CD14-positive monocyte (primary cell): ENCODE results near the gene MYO16. TPM values are rescaled to one million over a fixed set of nuclear protein-coding genes. Genes with fewer than 3 reads are reported as not detected.

ENCODE experiments used
- DNase-seq, 3 donors: peaks; one replicate each; pipeline ENCODE4 v3.0.0-alpha.2; 2011 to 2022
- H2AFZ ChIP-seq: 2 replicates; pipeline ENCODE4 v1.6.0; 2012; ENCODE audit warnings: mild to moderate bottlenecking, low read depth, low read length, inconsistent platforms; ENCODE audit not compliant: insufficient read depth, poor library complexity, severe bottlenecking
- H3K27ac ChIP-seq, 2 donors: 1 replicate in 1 of 2; 2 replicates in 1 of 2; pipeline ENCODE4 v1.5.1; 2012 to 2013; ENCODE audit warnings: low read length in 2 of 2, control low read depth in 1 of 2, inconsistent platforms in 1 of 2, low read depth in 1 of 2, mild to moderate bottlenecking in 1 of 2
- H3K27me3 ChIP-seq, 2 donors: one replicate each; pipeline versions ENCODE4 v1.6.0 to v1.6.1; 2011 to 2013; ENCODE audit warnings: low read length in 2 of 2; ENCODE audit not compliant: control insufficient read depth in 2 of 2, insufficient read depth in 2 of 2
- H3K36me3 ChIP-seq, 2 donors: replicated peaks in 1 of 2; 1 replicate in 1 of 2; 2 replicates in 1 of 2; pipeline versions ENCODE4 v1.5.1 to v1.6.1; 2012 to 2013; ENCODE audit warnings: low read length in 2 of 2, control low read depth in 1 of 2, inconsistent platforms in 1 of 2, mild to moderate bottlenecking in 1 of 2; ENCODE audit not compliant: insufficient read depth in 2 of 2, control insufficient read depth in 1 of 2
- H3K4me1 ChIP-seq, 2 donors: 1 replicate in 1 of 2; 2 replicates in 1 of 2; pipeline versions ENCODE4 v1.5.1 to v1.6.1; 2012 to 2013; ENCODE audit warnings: low read length in 2 of 2, control low read depth in 1 of 2, inconsistent platforms in 1 of 2, mild to moderate bottlenecking in 1 of 2, moderate library complexity in 1 of 2; ENCODE audit not compliant: insufficient read depth in 2 of 2, control insufficient read depth in 1 of 2
- H3K4me2 ChIP-seq: replicated peaks from 2 replicates; pipeline ENCODE3; 2012; ENCODE audit warnings: low read length, moderate library complexity, mild to moderate bottlenecking; ENCODE audit not compliant: poor library complexity, severe bottlenecking; ENCODE audit errors: extremely low read depth
- H3K4me3 ChIP-seq, 3 experiments: fragments of 200-600 bp in 1 of 3; sonication (generic) in 1 of 3; replicated peaks in 1 of 3; 1 replicate in 2 of 3; 2 replicates in 1 of 3; pipeline ENCODE4 v1.5.1; 2011 to 2013; ENCODE audit warnings: low read length in 3 of 3, mild to moderate bottlenecking in 3 of 3, control low read depth in 2 of 3, low read depth in 2 of 3, inconsistent platforms in 1 of 3, moderate library complexity in 1 of 3
- H3K79me2 ChIP-seq: 2 replicates; pipeline ENCODE4 v1.6.0; 2012; ENCODE audit warnings: mild to moderate bottlenecking, control low read depth, inconsistent platforms, low read length, moderate library complexity; ENCODE audit not compliant: insufficient read depth
- H3K9ac ChIP-seq: 2 replicates; pipeline ENCODE4 v1.6.0; 2017; ENCODE audit warnings: low read length, mild to moderate bottlenecking; ENCODE audit not compliant: insufficient read depth, poor library complexity, severe bottlenecking
- H3K9me3 ChIP-seq, 2 donors: replicated peaks in 1 of 2; 1 replicate in 1 of 2; 2 replicates in 1 of 2; pipeline versions ENCODE4 v1.5.1 to v1.6.1; 2012 to 2013; ENCODE audit warnings: low read length in 2 of 2, control low read depth in 1 of 2; ENCODE audit not compliant: control insufficient read depth in 1 of 2, insufficient read depth in 1 of 2
- H4K20me1 ChIP-seq: 2 replicates; pipeline ENCODE4 v1.6.0; 2012; ENCODE audit warnings: mild to moderate bottlenecking, low read length, control low read depth, moderate library complexity; ENCODE audit not compliant: insufficient read depth
- H3K27ac Mint-ChIP-seq, 7 donors: one replicate each; pipeline ENCODE4 v1.8.0; 2020; ENCODE audit warnings: mild to moderate bottlenecking in 7 of 7, mixed read lengths in 7 of 7, moderate library complexity in 6 of 7, inconsistent platforms in 2 of 7
- H3K27me3 Mint-ChIP-seq, 3 donors: one replicate each; pipeline ENCODE4 v1.8.0; 2021 to 2022; ENCODE audit warnings: low read depth in 3 of 3, mild to moderate bottlenecking in 3 of 3, mixed read lengths in 3 of 3, moderate library complexity in 3 of 3, inconsistent platforms in 1 of 3
- H3K36me3 Mint-ChIP-seq, 2 donors: one replicate each; pipeline ENCODE4 v1.8.0; 2020; ENCODE audit warnings: mixed read lengths in 2 of 2, inconsistent platforms in 1 of 2, mild to moderate bottlenecking in 1 of 2
- H3K4me1 Mint-ChIP-seq: one replicate; pipeline ENCODE4 v1.8.0; 2020; ENCODE audit warnings: mild to moderate bottlenecking, mixed read lengths
- H3K4me3 Mint-ChIP-seq, 2 donors: one replicate each; pipeline ENCODE4 v1.8.0; 2020; ENCODE audit warnings: mild to moderate bottlenecking in 2 of 2, mixed read lengths in 2 of 2, moderate library complexity in 1 of 2
- H3K9me3 Mint-ChIP-seq, 7 donors: one replicate each; pipeline ENCODE4 v1.8.0; 2020 to 2022; ENCODE audit warnings: mixed read lengths in 7 of 7, mild to moderate bottlenecking in 6 of 7, moderate library complexity in 6 of 7, inconsistent platforms in 2 of 7
- CTCF ChIP-seq: fragments of 200-600 bp; IDR thresholded peaks from one replicate; pipeline ENCODE4 v1.8.0; 2022; ENCODE audit warnings: antibody characterized with exemption, mild to moderate bottlenecking
- WGBS: methylation state at CpG from one replicate; pipeline ENCODE4 v1.1.5; 2013; ENCODE audit warnings: missing lambda C conversion rate; ENCODE audit not compliant: insufficient coverage; 5-methylcytosine and 5-hydroxymethylcytosine counted together
- intact Hi-C, 2 donors: fragments of 100-400 bp; cut with micrococcal nuclease; formaldehyde crosslinking; loops; one replicate each; pipeline versions ENCODE4 v1.15.0 to v1.15.1; 2023
- polyA plus RNA-seq, 3 donors: library from polyadenylated mRNA; depleted of rRNA in 1 of 3; unstranded in 2 of 3; stranded (reverse) in 1 of 3; fragments of 300-500 nt in 2 of 3; fragments of >200 nt in 1 of 3; fragmentation: Illumina TruSeq in 2 of 3; gene quantifications; 1 replicate in 2 of 3; 2 replicates in 1 of 3; pipeline ENCODE4 v1.2.3, GENCODE V29; 2012 to 2021

The MYO16 gene
- polyA plus RNA-seq, 3 donors, result not detected

GRCh38 chr13:108957369-108958012, 328.1 kb downstream of the MYO16 start:
- Mint-ChIP-seq H3K4me1 (no peaks in the 10 kb centered on the region), H3K27me3 (peaks cover 2 to 11% (median 4%) of the 10 kb centered on the region in 3 donors), H3K9me3 (peaks cover 0 to 2% (median 0%) of the 10 kb centered on the region in 7 donors), H3K4me3 (no peak overlapping the region), H3K27ac (no peak overlapping the region), H3K36me3 (no peaks in the 10 kb centered on the region)
- Histone ChIP-seq H3K27ac (no peak overlapping the region), H3K4me1 (no peaks in the 10 kb centered on the region), H3K9me3 (no peaks in the 10 kb centered on the region), H2AFZ (no peak overlapping the region), H3K36me3 (no peaks in the 10 kb centered on the region), H3K4me3 (no peak overlapping the region), H3K79me2 (no peaks in the 10 kb centered on the region), H3K27me3 (no peaks in the 10 kb centered on the region), H4K20me1 (no peaks in the 10 kb centered on the region), H3K4me2 (no peak overlapping the region), H3K9ac (no peak overlapping the region)
- intact Hi-C loops, result no loop called here
- TF ChIP-seq CTCF, result no peak
- 86% methylated on average over 7 of the region's 11 CpGs for WGBS
- no peak for DNase-seq

- H3K9me3 Mint-ChIP-seq, result peaks cover 0 to 2% (median 0%) of the 10 kb centered on the region in 7 donors
- Histone ChIP-seq H2AFZ (no peak overlapping the region), H3K4me2 (no peak overlapping the region), H3K4me3 (no peak overlapping the region), H4K20me1 (no peaks in the 10 kb centered on the region), H3K36me3 (no peaks in the 10 kb centered on the region), H3K4me1 (no peaks in the 10 kb centered on the region), H3K9me3 (no peaks in the 10 kb centered on the region), H3K9ac (no peak overlapping the region), H3K79me2 (no peaks in the 10 kb centered on the region), H3K27ac (no peak overlapping the region), H3K27me3 (no peaks in the 10 kb centered on the region)
- peaks cover 2 to 11% (median 4%) of the 10 kb centered on the region in 3 donors for H3K27me3 Mint-ChIP-seq
- no peaks in the 10 kb centered on the region for H3K36me3 Mint-ChIP-seq
- H3K4me3 Mint-ChIP-seq, result no peak overlapping the region
- TF ChIP-seq CTCF, result no peak
- DNase-seq, result no peak
- H3K4me1 Mint-ChIP-seq, result no peaks in the 10 kb centered on the region
- intact Hi-C loops, result no loop called here
- H3K27ac Mint-ChIP-seq, result no peak overlapping the region
Observed at GRCh38 chr13:108958013-108958376, 328.6 kb downstream of the MYO16 start.
